HG03025 (cell line): Measurements from ENCODE around the gene ERP27.

ENCODE experiments used
- ATAC-seq: cut with Tn5 transposase; IDR thresholded peaks from one replicate; pipeline ENCODE4 v1.9.1; 2021; ENCODE audit warnings: mild to moderate bottlenecking, moderate library complexity; ENCODE audit not compliant: unreplicated experiment, low FRiP score

The ERP27 gene

DNA sequence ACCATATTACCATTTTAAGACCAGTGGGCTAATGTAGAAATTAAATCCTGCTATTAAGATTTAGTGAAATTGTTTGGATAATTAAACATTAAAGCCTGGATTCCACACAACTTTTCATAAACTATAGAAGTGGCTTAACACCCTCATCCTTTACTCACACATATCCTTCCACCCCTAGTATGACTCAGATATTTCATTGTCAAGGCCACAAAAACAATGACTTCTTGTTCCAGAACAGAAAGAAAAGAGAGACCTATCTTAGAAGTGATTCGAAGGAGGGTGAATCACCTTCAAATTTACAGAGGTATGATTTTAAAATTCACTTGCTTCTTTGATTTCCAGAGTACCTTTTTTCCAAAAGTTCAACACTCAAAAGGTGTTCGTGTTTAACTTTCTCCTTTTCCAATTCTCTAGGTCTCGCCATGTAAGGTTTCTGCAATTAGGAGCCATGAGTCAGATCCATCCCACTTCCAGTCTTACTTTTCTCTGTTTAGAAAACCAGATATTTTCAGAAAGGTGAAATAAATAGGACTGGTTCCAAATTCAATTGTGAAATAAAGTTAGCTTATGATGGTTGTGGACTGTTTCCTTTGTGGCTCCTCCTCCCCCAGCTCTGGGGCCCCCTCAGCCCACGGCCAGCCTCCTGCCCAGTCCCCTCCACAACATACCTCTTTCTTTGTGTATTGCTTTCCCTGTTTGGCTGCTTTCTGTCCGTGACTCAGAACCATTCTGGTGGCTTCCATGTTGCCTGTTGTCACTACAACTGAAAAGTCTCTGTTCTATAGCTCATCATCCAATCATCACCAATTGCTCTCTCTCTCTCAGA is 28.0 kb downstream of the ERP27 start:
- no peak for ATAC-seq

DNA sequence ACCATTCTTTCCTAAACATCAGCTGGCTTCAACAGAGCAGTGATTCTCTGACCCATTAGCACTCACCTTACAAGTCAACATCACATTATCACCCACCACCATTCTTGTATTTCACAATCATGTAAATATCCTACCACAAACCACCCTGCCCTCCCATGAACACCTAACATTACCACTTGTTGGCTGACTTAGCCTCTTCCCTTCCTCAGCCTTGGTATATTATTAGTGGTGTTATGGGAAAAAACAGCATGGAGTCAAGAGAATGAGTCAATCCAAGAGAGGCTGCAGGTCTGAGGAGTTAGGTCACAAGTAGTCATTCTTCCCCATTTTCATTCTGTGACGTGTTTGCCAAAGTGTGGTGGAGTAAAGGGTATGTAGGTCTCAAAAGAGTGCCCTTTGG is 30.4 kb downstream of the ERP27 start:
- no peak for ATAC-seq

DNA sequence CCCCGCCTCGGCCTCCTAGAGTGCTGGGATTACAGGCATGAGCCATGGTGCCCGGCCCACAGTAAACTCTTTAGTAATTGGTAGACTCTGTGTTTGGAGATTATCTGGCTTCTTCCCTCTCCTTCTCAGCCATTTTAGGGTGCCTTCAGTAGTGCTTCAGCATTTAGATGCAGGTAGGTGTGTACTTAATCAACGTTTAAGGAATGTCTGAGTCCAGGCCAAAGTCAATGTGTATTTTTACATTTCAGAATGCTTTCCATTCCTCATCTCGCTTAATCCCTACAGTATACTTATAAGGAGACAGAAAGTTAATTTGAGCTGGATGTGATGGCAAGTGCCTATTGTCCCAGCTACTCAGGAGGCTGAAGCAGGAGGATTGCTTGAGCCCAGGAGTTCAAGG is 32.2 kb downstream of the ERP27 start:
- ATAC-seq, result no peak

DNA sequence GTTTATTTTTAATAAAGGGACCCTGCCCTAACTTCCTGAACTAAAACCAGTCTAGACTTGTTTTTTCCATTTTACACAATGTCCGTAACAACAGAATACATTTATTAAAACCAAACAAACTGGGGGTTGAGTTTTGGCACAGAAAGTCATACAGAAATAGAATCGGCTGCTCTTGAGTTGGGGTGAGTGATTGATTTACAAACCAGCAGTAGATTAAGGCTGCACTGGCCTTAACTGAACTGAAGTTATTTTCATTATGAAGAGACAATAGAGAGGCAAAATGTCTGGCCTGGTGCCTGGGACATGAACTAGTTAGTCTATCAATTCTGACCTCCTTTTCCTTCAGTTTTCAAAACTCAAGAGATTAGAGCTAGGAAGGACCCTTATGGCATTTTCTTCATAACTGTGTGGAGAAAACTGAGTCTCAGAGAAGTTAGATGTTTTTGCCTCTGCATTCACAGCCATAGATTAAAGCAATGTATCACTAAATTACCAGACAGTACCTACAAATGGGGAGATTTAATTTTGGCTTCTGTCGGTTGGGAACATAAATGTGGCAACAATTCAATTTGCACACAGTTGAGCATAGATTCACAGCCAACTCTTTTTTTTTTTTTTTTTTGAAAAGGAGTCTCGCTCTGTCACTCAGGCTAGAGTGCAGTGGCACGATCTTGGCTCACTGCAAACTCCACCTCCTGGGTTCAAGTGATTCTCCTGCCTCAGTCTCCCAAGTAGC is 32.9 kb downstream of the ERP27 start:
- no peak for ATAC-seq

DNA sequence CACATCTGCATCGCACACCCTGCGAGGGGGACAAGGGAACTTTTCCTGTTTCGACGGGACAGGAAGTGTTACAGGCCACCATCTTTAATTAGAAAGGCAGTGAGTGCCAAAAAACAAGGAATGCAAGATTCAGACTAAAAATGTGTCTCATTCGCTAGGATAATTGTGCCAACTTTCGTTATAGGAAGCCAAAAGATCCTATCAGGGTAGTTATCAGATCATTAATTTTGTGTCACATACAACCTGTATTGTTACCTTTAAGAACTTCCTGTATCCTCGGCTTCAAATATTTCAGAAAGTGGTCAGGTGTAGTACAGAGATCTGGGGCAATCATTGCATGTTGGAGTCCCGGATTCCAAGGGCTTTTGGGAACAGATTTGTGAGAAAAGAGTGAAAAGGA is 33.5 kb downstream of the ERP27 start:
- ATAC-seq, result no peak

DNA sequence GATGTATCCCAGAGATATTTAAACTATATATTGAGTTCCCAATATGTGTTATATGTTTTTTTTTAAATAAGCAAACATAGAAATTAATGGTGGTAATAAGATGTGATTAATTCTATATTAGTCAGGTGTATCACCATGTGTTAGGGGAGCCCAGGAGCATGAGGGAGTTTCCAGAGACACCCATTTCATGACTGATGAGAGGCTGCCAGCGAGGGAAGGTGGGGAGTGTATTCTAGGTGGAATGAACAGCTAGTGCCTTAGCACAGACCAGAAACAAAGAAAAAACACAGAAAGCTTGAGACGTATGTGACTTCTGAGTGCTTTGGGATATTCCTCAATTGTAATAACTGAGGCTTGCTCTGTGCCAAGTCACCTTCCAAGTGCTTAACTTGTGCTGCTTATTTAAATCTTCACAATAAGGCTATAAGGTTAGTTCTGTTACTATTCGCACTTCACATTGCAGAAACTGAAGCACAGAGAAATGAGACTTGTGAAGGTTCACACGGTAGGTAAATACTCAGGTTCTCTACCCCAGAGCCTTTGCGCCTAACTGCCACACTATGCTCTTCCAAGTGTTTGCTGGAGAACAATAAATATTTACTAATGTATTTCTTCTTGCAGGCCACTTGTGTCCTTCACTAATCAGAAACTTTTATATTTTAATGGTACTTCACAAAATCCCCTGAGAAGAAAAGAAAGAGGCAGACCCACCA is 34.8 kb downstream of the ERP27 start:
- ATAC-seq, result no peak

DNA sequence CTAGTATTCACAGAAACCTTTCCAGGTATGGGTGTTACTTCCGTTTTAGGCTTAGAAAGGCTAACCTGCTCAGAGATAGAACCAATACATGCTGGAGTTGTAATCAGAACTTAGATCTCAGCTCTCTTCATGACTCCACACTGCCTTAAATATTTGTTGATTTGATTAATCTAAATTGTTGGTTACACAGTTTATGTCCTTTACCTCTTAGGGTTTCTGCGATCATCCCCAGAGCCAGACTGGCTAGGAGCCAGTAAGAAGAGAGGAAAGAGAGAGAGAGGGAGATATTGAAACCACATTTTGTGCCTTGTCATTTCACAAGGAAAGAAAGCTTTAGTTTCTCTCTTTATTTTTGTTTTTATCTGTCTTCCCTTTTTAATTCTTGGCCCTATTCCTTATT is 35.9 kb downstream of the ERP27 start:
- ATAC-seq, result no peak

DNA sequence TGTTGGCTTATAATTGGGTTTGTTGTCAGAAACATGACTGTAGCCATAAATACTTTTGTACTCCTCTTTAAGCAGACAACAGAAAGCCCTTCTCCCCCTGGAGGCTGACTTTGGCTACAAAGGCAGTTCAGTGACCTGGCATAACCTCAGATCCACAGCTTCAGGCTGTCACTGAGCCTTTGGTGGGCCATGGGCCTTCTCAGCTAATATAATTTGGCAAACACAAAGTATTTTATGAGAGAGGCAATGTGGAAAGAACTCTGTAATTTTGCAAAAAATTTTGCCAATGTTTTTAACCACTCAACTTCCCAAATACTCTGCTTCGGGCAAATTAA is 37.1 kb downstream of the ERP27 start:
- no peak for ATAC-seq

DNA sequence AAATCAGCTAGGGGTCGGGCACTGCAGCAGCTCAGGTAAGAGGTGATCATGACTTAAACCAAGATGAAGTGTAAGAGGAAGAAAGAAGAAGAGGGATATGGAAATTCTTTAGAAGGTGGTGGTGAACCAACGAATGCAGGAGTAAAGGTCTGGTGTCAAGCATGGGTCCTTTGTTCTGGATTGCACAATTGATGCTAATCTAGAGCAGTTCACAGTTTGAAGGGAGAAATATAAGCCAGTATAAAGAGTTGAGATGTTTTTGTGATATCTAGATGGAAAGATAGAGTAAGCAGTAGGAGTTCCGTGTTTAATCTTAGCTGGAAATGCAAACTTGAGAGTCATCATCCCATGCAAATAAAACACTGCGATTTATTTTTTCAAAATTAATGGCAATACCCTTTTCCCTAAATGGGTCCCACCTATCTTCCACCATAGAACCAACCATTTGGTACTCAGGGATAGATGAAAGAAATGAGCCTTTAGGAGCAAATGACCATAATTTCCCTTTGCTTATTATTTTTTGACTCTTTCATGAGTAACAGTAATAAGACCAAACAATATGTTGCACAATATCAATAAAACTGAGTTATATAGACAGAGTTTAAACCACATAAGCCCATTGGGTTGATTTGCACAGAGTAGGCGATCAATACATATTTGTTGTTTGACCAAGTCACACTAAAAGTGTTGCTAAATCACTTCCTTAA is 37.7 kb downstream of the ERP27 start:
- no peak for ATAC-seq

DNA sequence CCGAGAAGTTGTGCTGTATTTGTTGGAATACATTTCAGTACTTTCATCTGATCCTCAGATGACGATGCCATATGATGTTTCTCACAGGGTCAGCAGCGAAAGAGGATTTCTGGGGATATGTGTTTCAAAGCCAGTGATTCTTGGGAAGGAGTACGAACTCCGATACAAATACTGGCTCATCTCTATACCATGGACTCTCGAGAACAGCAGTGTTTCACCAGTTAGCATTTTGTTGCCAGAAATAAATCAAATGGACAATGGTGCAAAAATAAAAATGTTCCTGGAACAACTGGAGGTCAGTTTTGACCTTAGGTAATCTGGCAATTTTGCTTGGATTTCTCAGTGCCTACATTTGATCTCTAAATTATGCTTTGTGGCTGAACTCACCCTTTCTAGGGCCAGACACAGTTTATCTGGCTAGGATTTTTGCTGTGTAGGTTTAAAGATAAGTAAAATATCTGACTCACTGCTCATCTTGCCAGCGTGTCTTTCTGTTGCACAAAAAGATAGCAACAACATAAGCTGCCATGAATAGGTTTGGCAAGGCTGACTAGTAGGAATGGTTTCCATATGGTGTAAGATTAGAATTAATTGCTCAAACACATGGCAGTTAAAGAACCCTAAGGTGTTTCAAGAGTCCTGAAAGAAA is 41.7 kb downstream of the ERP27 start:
- ATAC-seq, result no peak

DNA sequence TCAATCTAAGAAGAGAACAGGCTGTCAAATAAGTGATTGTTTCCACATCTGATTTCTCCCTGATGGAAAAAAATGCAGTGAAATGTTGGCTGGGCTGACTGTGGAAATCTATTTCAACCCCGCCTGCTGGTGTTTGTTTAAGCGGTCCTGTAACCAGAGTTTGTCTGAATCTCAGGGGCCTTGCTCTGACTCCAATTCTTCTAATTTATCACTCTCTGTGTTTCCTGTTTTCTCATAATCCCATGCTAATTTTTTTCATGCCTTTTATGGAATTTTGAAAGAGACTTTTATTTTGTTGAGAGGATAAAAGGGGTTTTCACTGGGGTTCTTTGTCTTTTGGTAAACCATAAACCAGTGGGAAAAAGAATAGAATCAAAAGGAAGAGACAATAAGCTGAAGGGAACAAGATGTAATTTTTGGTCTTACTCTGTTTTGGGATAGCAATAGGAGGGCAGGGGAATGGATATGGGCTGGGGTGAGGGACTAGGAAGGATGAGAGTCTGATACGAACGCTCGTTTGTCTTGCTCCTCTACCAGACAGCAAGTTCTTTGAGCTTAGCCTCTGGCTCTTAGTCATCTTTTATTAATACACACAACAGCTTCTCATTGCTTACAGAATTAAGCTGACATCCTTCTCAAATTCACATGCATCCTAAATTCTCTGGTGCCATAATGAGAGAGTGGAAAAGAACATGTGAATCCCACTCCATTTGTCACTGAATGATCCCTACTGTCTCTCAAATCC is 44.7 kb downstream of the ERP27 start:
- ATAC-seq, result no peak

DNA sequence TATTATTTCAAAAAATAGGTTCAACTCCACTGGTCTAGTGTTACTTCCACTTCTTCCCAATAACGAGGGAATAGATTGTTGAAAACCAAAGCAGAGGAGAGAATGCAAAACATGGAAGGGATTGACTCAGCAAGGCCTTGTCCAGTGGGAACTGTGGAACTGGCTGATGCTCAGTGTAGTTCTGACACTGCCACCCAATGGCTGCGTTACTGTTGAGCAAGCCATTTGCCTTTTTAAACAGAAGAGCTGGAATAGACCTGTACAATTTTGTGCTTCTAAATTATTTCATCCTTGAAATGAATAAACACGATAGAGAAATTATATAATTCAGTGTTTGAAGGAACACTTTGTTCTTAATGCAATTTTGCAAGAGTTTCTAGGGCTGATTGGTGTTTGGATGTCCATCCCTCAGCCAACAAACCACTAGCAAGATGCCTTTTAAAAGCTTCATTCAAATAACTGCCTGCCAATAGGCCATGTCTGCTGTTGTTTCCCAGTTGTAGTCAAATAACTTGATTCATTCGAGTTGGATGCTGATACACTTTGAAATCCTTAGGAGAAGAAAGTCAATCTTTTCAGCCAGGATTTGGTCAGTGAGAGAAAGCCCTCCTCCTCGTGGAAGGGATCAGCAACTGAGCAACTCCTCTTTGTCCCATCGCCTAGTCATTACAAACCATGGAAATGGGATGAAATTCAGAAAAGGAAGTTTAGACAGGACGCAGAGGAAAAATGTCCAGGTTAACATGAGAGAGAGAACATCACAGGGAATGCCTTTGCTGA is 45.4 kb downstream of the ERP27 start:
- no peak for ATAC-seq

DNA sequence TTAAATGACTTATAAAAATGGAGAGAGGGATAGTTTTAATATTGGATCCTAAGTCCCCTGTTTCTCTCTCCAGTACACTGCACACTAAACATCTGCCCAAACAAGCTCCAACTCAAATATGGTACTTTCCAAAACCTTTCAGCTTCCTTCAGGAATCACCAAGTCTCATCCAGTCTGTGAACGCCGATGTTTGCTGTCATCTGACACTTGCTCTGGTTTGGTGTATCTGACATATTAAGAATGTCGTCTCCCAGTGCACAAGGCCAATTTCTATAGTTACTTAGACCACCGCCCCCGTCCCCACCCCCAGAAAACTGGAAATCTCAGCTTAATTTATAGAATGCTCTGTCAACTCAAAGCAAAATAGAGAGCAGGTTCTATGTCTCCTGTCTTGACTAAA is 47.6 kb downstream of the ERP27 start:
- ATAC-seq, result no peak

DNA sequence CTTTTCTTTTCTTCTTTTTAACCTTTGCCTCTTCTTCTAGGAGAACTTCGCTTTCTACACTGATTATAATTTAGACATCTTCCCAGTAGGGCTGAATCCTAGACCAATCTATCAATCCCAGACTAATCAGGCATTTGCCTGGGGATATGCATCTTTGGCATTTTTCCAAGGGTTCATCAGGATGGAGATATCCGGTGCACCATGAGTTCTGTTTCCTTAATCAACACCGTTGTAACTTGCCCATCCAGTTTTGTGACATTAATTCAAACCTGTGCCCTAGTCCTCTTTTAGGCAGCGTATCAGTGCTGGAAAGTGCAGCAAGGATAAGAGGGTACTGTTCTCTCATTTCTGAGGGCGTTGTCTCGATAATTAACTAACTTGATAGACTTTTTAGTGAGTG is 52.1 kb downstream of the ERP27 start:
- no peak for ATAC-seq

DNA sequence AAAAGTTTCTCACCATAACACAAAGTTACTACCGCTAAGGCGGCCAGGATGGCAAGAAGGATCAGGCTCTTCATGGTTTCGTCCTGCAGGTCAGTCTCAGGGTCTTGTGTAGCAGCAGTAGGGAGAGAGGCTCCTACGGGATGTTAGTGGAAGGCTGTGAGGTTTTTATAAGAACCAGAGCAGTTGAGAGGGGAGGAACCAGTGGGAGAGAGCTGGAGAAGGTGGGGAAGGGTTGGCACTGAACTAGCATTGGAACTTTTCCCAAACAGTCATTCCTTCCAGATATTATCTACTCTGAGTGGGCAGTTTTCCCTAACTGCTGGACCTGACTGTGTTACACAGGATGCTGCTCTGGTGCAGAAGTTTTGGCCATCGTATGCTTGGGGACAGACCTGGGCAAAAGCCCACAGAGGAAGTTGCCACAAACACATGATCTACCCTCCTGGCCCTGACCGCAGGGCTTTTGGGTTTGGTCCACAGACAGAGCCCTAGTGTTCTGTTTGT is 52.6 kb downstream of the ERP27 start, which contains the start of gene MGP:
Gene MGP (minus strand): TSS at position 137 of the 504 bp plus-strand sequence. CDS start 63 bp downstream, at position 74.
- ATAC-seq, result no peak

DNA sequence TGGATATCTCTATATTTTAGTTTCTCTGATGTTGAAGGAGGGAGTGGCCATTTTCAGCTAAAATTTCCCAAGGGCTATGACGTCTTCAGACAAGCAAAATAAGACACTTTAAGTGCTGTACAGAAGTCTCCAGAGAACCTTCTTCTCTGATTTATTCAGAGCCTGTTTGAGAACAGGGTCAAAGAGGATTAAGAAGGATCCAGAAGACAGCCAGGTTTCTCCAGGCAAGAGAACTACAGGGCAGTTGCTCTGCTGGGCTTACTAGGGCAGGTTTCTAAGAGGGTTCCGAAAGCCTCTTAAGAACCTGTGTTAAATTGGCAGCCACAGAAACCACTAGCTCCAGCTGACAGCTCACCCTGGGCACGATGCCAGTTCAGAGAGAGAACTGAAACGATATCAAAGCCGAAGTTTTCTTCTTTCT is 53.9 kb downstream of the ERP27 start:
- ATAC-seq, result peak; percentile 96

DNA sequence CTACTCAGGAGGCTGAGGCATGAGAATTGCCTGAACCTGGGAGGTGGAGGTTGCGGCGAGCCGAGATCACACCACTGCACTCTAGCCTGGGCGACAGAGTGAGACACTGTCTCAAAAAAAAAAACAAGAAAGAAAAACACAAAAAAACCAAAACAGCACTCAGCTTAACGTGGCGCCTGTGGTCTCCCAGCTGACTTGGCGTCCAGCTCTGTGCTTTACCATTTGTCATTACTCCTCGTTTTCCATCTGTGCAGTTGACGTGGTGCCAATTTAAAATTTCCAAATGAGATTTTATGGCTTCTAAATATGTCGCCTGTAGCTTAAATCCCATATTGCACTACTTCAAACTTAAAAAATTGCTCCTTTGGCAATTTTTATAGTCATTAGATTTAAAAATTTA is 54.7 kb downstream of the ERP27 start:
- ATAC-seq, result no peak

DNA sequence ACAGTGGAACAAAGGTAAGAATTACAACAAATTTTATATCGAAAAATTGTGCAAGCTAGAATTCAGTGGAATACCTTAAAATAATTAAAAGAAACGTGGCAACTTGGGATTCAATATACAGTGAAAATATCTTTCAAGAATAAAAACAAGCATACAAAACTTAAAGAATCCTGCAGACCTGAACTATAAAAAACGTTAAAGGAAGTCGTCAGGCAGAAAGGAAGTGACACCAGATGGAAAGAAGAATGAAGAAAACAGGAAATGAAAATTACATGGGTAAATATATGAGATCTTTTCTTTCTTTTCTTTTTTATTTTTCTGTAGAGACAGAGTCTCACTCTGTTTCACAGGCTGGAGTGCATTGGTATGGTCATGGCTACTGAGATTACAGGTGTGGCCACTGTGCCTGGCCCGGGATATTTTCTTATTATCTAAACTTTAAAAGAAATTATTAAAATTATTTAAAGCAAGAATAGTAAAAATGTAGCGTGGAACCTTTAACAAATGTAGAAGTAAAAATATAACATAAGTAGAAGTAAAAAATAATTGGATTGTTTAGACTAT is 57.4 kb downstream of the ERP27 start:
- no peak for ATAC-seq
